ENCODE results near the gene PIEZO2.
A peak's percentile ranks its signal among the peaks of the same experiment; 100 is the strongest.

PIEZO2 gene

GRCh38 chr18:10965119-10965518 is 184.2 kb downstream of the PIEZO2 start:
- Histone ChIP-seq H3K4me3 (ENCODE audit: low read depth, low read length) (no peak overlapping the region), H3K27me3 (no peaks in the 10 kb centered on the region), H3K4me1 (peaks cover 1% of the 10 kb centered on the region; the same call in 1 of the 2 replicates), H3K36me3 (no peaks in the 10 kb centered on the region), H3K9me3 (no peaks in the 10 kb centered on the region)
- no peak for DNase-seq
- TF ChIP-seq CTCF (IDR thresholded peaks at IDR 0.05; ENCODE audit: low read depth, low read length): no peak

DNA sequence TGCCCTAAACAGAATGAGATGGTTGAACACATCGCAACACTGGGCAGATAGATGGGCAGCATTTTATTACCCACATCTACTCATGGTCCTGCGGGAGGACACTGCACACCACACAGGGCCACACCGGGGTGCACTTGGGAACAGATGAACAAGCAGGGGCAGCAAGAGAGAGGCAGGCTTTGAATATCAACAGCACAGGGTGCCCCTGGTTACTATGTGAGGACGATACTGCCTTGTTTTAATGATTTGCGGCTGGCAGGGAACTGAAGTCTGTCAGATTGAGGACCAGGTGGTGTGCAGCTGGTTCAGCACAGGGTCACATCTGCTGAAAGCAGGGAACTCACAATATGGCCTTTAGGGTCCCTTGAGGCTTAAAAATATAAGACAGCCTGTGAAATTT is 195.7 kb downstream of the PIEZO2 start:
- no peaks in the 10 kb centered on the region for H3K9me3 ChIP-seq
- no peak for TF ChIP-seq CTCF (IDR thresholded peaks at IDR 0.05; ENCODE audit: low read depth, low read length)
- H3K27me3 ChIP-seq: no peaks in the 10 kb centered on the region
- DNase-seq: peak; percentile 24
- no peaks in the 10 kb centered on the region for H3K36me3 ChIP-seq
- no peak overlapping the region for H3K4me3 ChIP-seq (ENCODE audit: low read depth, low read length)
- no peaks in the 10 kb centered on the region for H3K4me1 ChIP-seq

DNA sequence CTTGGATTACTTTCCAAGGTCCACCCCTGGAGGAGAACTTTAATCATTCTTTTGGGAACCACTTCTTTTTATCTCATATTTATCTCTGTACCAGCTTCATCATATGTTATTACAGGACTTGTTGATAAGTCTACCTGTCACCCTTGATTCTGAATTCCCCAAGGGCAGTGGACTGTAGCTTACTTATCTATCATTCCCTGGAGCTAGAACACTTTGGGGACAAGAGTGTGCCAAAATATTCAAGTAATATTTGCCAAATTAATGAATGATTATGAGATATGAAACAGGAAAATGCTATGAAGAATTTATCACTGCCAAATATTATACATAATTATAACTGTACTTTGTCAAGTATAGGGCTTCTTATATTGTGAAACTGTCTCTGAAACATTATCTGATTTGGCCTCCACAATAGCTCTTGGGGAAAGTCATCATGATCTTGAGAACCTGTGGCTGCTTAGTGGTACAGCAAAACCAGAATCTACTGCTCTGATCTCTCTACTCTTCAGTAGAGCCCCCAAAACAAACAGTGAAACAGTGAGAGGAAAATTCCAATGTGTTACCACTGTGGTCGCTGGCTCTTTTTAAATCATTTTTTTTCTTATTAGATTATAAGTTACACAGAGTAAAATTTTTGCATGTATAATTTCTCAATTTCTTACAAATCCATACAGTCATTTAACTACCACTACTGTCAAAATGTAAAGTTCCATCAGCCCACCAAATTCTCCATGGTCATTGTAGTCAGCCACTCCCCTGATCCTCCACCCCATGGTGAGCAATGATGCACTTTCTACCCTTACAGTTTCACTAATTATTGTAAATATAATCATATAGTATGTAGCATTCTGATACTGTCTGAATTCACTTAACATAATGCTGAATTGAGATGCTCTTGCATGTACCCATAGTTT is 197.5 kb downstream of the PIEZO2 start:
- H3K9me3 ChIP-seq: no peaks in the 10 kb centered on the region
- H3K36me3 ChIP-seq: no peaks in the 10 kb centered on the region
- no peaks in the 10 kb centered on the region for H3K27me3 ChIP-seq
- no peak overlapping the region for H3K4me3 ChIP-seq (ENCODE audit: low read depth, low read length)
- no peak for DNase-seq
- no peaks in the 10 kb centered on the region for H3K4me1 ChIP-seq
- no peak for TF ChIP-seq CTCF (IDR thresholded peaks at IDR 0.05; ENCODE audit: low read depth, low read length)

DNA sequence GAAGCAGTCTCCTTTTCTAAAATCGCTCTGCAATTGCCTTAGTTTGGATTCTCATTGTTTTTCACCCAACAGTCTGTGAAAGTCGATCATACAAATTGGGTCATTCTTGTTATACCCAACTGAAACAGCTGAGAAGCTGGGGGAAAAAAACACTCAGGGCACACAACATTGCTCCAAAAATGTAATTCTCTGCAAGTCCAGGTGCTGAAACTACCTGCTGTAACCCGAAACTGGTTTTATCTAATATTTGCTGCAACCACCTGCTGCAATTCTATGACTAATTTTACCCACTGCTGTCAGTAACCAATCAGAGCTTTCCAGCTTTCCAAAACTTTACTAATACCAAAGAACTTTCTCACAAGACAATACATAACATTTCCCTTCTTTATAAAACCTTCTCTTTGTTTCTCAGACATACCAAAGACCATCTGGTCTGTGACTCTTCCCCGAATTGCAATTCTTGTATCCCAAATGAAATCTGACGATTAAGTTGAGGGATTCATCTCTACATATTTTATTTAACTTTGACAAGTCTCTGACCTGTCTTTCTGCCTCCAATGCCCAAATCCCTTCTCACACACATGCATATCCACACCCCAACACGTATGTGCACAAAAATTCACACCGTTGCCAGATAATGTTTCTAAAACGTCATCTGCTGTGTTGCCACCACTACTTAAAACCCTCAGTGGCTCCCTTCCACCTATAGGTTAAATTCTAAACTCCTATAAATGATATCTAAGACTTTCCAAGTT is 198.3 kb downstream of the PIEZO2 start:
- TF ChIP-seq CTCF (IDR thresholded peaks at IDR 0.05; ENCODE audit: low read depth, low read length): no peak
- Histone ChIP-seq H3K36me3 (no peaks in the 10 kb centered on the region), H3K4me1 (no peaks in the 10 kb centered on the region), H3K4me3 (ENCODE audit: low read depth, low read length) (no peak overlapping the region), H3K27me3 (no peaks in the 10 kb centered on the region), H3K9me3 (no peaks in the 10 kb centered on the region)
- DNase-seq: no peak

DNA sequence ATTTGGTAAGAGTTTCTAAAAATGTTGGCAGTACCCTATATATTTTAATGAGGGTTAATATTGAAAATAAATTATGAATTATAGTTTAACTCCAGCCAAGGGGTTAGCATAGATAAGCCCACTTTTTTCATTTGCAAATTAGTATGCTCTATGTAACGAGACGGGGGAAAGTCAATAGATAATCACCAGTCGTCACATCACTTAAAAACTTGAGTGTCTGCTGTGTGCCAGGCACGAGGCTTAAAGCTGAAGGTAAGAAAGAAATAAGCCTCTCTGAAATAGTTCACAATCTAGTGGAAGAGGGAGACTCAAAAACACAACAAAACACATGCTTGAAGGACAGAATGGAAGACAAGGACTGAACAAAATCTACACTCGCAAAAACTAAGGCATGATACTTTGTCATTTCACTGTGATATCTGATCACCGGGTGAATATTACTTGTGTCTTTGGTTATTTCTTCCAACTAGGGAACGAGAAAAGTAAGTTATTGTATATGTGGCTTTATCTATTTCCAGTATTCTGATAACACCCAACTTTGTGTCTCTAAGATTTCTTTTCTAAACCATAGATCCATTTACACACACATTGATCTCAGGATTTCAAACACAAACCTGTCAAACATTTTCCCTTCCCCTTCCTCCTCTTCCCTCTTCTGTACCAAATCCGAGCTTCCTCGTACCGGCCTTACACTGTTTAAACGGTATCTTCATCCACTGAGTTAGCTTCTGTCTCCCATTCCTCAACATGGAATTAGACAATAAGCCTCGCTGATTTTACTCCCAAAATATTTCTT is 199.1 kb downstream of the PIEZO2 start:
- no peaks in the 10 kb centered on the region for H3K9me3 ChIP-seq
- H3K27me3 ChIP-seq: no peaks in the 10 kb centered on the region
- H3K4me1 ChIP-seq: no peaks in the 10 kb centered on the region
- no peak for DNase-seq
- no peaks in the 10 kb centered on the region for H3K36me3 ChIP-seq
- no peak for TF ChIP-seq CTCF (IDR thresholded peaks at IDR 0.05; ENCODE audit: low read depth, low read length)
- no peak overlapping the region for H3K4me3 ChIP-seq (ENCODE audit: low read depth, low read length)
